NCI-H774 (cell line): ENCODE results near the gene IGSF10.

Experiments
- DNase-seq: peaks from one replicate; lab custom pipeline; 2025; lab: John Stamatoyannopoulos, UW

Gene IGSF10

DNA sequence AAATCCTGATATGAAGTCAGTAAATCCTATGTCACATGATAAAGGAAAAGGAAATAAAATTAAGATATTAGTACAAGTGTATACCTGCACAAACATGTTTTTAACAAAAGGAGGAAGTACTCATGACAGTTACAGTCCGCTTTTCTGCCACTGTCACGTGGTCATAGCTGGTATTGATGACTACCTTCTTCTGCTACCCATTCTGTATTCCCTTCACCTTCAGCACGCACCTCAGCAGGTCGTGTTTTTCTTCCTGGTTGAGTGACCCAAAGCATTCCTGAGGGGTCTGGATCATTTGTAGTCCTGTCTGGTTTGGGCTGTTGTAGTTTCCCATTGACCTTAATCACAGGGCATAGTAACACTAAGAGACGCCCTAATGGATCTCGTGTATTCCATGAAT is 41.1 kb downstream of the IGSF10 start:
- DNase-seq = no peak

DNA sequence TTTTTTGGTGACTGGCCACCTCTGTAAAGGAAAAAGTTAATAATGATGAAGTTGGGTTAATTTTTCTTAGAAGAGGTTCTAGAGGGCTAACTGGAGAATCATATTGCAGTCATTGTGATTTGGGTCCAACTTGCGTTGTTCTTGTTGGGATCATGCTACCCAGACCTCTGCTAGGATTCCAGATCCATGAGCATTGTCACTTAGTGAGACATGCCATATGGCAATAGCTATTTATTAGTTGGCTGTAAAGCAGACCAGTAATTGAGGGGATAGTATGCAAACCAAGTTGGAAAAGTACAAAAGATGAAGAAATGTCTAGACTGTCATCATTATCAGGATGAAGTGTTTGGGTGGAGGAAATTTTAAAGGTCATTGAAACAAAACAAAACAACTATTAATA is 45.6 kb downstream of the IGSF10 start:
- no peak for DNase-seq

DNA sequence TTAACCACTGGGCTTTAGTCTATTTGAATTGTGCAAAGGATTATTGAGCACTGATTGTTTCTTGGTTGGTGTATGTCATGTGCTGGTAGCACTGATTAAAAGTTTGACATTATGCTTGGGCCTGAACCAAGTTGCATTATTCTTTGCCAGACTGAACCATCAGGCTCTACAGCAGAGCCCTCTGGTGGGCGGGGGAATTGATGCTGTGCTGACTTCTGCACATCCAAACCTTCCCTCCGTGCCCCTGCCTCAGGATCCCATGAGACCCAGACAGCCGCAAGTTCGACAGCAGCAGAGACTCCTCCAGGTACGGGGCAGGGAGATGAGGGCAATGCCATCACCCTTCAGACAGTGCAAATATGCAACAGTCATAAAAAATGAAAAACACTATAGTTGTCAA is 47.9 kb downstream of the IGSF10 start:
- no peak for DNase-seq
